ENCODE data around the gene PLCXD3. TPM values are rescaled to one million over a fixed set of nuclear protein-coding genes. Genes with fewer than 3 reads are reported as not detected.

PLCXD3 gene
- 0.93 TPM for total RNA-seq (ENCODE audit: unreplicated experiment)
- long read RNA-seq, result 0 reads

- Mint-ChIP-seq H3K4me1 (ENCODE audit: low read depth, unreplicated experiment) (peaks cover 5% of the 10 kb centered on the region), H3K4me3 (ENCODE audit: unreplicated experiment) (peak within 1 kb of the TSS; percentile 84), H3K9me3 (ENCODE audit: unreplicated experiment) (peaks cover 3% of the 10 kb centered on the region), H3K27ac (ENCODE audit: unreplicated experiment) (no peak within 1 kb of the TSS), H3K36me3 (ENCODE audit: unreplicated experiment) (no peaks in the 10 kb centered on the region), H3K27me3 (ENCODE audit: unreplicated experiment) (peaks cover 10% of the 10 kb centered on the region)
- DNase-seq, result peak; percentile 42
- no peak for TF ChIP-seq CTCF (IDR thresholded peaks at IDR 0.05; ENCODE audit: partially characterized antibody, unreplicated experiment)
Observed at GRCh38 chr5:41510176-41510831, at the start of gene PLCXD3. Gene PLCXD3 (minus strand): TSS chr5:41510601. CDS start chr5:41510526, 75 bp downstream.

GRCh38 chr5:41559184-41559583 is 48.8 kb upstream of the PLCXD3 start:
- TF ChIP-seq CTCF (IDR thresholded peaks at IDR 0.05; ENCODE audit: partially characterized antibody, unreplicated experiment), result no peak
- no peak overlapping the region for H3K27ac Mint-ChIP-seq (ENCODE audit: unreplicated experiment)
- no peaks in the 10 kb centered on the region for H3K27me3 Mint-ChIP-seq (ENCODE audit: unreplicated experiment)
- H3K4me3 Mint-ChIP-seq (ENCODE audit: unreplicated experiment), result no peak overlapping the region
- no peak for DNase-seq
- peaks cover 4% of the 10 kb centered on the region for H3K36me3 Mint-ChIP-seq (ENCODE audit: unreplicated experiment)
- no peaks in the 10 kb centered on the region for H3K4me1 Mint-ChIP-seq (ENCODE audit: low read depth, unreplicated experiment)
- no peaks in the 10 kb centered on the region for H3K9me3 Mint-ChIP-seq (ENCODE audit: unreplicated experiment)

DNA sequence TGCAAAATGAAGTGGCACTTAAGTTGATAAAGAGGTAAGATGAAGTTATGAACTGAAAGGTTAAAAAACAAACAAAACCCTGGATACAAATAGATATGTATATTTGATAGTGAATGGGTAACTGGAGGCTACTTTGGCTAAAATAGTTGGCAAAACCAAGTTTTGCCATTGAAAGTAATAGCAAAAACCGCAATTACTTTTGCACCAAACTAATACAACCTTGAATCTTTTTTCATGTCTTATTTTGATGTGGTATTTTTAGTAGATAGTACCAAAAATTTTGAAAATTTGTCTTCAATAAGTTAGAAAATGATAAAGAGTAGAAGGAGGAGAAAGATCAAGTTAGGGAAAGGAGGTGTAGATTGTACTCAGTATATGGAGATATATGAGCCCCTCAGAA is 47.9 kb upstream of the PLCXD3 start:
- H3K9me3 Mint-ChIP-seq (ENCODE audit: unreplicated experiment), result no peaks in the 10 kb centered on the region
- H3K27me3 Mint-ChIP-seq (ENCODE audit: unreplicated experiment), result no peaks in the 10 kb centered on the region
- H3K4me1 Mint-ChIP-seq (ENCODE audit: low read depth, unreplicated experiment), result no peaks in the 10 kb centered on the region
- H3K27ac Mint-ChIP-seq (ENCODE audit: unreplicated experiment), result no peak overlapping the region
- peaks cover 4% of the 10 kb centered on the region for H3K36me3 Mint-ChIP-seq (ENCODE audit: unreplicated experiment)
- DNase-seq, result no peak
- H3K4me3 Mint-ChIP-seq (ENCODE audit: unreplicated experiment), result no peak overlapping the region
- TF ChIP-seq CTCF (IDR thresholded peaks at IDR 0.05; ENCODE audit: partially characterized antibody, unreplicated experiment), result no peak

DNA sequence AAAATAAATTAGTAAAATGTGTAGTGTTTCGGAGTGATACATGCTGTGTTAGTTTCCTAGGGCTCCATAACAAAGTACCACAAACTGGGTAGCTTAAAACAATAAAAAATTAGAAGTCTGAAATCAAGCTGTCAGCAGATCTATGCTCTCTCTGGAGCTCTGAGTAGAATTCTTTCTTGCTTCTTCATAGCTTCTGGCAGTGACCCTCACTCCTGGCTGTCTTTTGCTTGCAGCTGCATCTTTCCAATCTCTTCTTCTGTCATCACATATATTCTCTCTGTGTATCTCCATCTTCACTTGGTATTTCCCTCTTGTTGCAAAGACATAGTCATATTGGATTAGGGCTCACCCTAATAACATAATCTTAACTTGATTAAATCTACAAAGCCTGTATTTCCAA is 37.6 kb upstream of the PLCXD3 start:
- H3K4me1 Mint-ChIP-seq (ENCODE audit: low read depth, unreplicated experiment), result no peaks in the 10 kb centered on the region
- no peak for DNase-seq
- H3K36me3 Mint-ChIP-seq (ENCODE audit: unreplicated experiment), result no peaks in the 10 kb centered on the region
- no peak overlapping the region for H3K4me3 Mint-ChIP-seq (ENCODE audit: unreplicated experiment)
- H3K27me3 Mint-ChIP-seq (ENCODE audit: unreplicated experiment), result no peaks in the 10 kb centered on the region
- no peaks in the 10 kb centered on the region for H3K9me3 Mint-ChIP-seq (ENCODE audit: unreplicated experiment)
- no peak for TF ChIP-seq CTCF (IDR thresholded peaks at IDR 0.05; ENCODE audit: partially characterized antibody, unreplicated experiment)
- no peak overlapping the region for H3K27ac Mint-ChIP-seq (ENCODE audit: unreplicated experiment)

GRCh38 chr5:41542183-41542582 is 31.8 kb upstream of the PLCXD3 start:
- no peaks in the 10 kb centered on the region for H3K9me3 Mint-ChIP-seq (ENCODE audit: unreplicated experiment)
- TF ChIP-seq CTCF (IDR thresholded peaks at IDR 0.05; ENCODE audit: partially characterized antibody, unreplicated experiment), result no peak
- no peak overlapping the region for H3K4me3 Mint-ChIP-seq (ENCODE audit: unreplicated experiment)
- H3K27me3 Mint-ChIP-seq (ENCODE audit: unreplicated experiment), result peaks cover 3% of the 10 kb centered on the region
- no peaks in the 10 kb centered on the region for H3K4me1 Mint-ChIP-seq (ENCODE audit: low read depth, unreplicated experiment)
- no peaks in the 10 kb centered on the region for H3K36me3 Mint-ChIP-seq (ENCODE audit: unreplicated experiment)
- H3K27ac Mint-ChIP-seq (ENCODE audit: unreplicated experiment), result no peak overlapping the region
- no peak for DNase-seq

All from glutamatergic neuron (in vitro differentiated cells).